HEK293 (cell line): ENCODE measurements around the gene SVIL.

Experiments
- CTCF ChIA-PET: fragments of 350-600 bp; formaldehyde crosslinking; extraction: SDS; loops from one replicate; lab custom pipeline; 2021; ENCODE audit warnings: antibody characterized with exemption; lab: Yijun Ruan, JAX
- POLR2A ChIA-PET: fragments of 300-600 bp; formaldehyde crosslinking; extraction: SDS; loops from one replicate; lab custom pipeline; 2020; ENCODE audit warnings: antibody characterized with exemption, inconsistent platforms; lab: Yijun Ruan, JAX
- H3K27ac ChIP-seq: fragments of 200-500 bp; sonication (Bioruptor generic); 2 replicates; pipeline ENCODE4 v1.5.1; 2014; ENCODE audit warnings: low read depth, low read length, control low read depth, inconsistent platforms; ENCODE audit errors: extremely low read depth
- H3K36me3 ChIP-seq, 2 experiments: fragments of 200-500 bp in 1 of 2; sonication (Bioruptor generic) in 1 of 2; 1 replicate in 1 of 2; 2 replicates in 1 of 2; pipeline ENCODE4 v1.5.1; 2014 to 2017; ENCODE audit warnings: inconsistent platforms in 2 of 2, low read length in 2 of 2; ENCODE audit not compliant: control insufficient read depth in 2 of 2, insufficient read depth in 1 of 2
- H3K4me1 ChIP-seq: fragments of 200-500 bp; sonication (Bioruptor generic); 2 replicates; pipeline ENCODE4 v1.5.1; 2014; ENCODE audit warnings: mild to moderate bottlenecking, low read length, inconsistent platforms; ENCODE audit not compliant: control insufficient read depth, insufficient read depth
- H3K4me3 ChIP-seq: 2 replicates; pipeline ENCODE4 v1.5.1; 2011; ENCODE audit warnings: low read depth, mild to moderate bottlenecking, control low read depth, low read length, moderate library complexity
- H3K9me3 ChIP-seq: fragments of 200-500 bp; sonication (Bioruptor generic); 2 replicates; pipeline ENCODE4 v1.5.1; 2014; ENCODE audit warnings: low read depth, low read length, inconsistent platforms; ENCODE audit not compliant: control insufficient read depth, insufficient read depth
- CTCF ChIP-seq: fragments of 450-650 bp; formaldehyde crosslinking; IDR thresholded peaks from 2 replicates; pipeline ENCODE4 v1.5.1; 2016; ENCODE audit warnings: missing biosample characterization, missing genetic modification characterization
- FEZF1 ChIP-seq: fragments of 450-650 bp; formaldehyde crosslinking; IDR thresholded peaks from 2 replicates; pipeline ENCODE4 v1.5.1; 2016; ENCODE audit warnings: missing biosample characterization, missing genetic modification characterization
- OSR2 ChIP-seq: fragments of 450-650 bp; formaldehyde crosslinking; IDR thresholded peaks from 2 replicates; pipeline ENCODE4 v1.5.1; 2016; ENCODE audit warnings: missing biosample characterization, missing genetic modification characterization
- PRDM6 ChIP-seq: fragments of 450-650 bp; formaldehyde crosslinking; IDR thresholded peaks from 2 replicates; pipeline ENCODE4 v1.5.1; 2017; ENCODE audit warnings: missing biosample characterization, missing genetic modification characterization
- SALL2 ChIP-seq: fragments of 450-650 bp; formaldehyde crosslinking; IDR thresholded peaks from 2 replicates; pipeline ENCODE4 v1.5.0; 2017; ENCODE audit warnings: missing biosample characterization, mild to moderate bottlenecking, missing genetic modification characterization, borderline replicate concordance
- SCRT1 ChIP-seq: fragments of 450-650 bp; formaldehyde crosslinking; IDR thresholded peaks from 2 replicates; pipeline ENCODE4 v1.5.1; 2016; ENCODE audit warnings: missing biosample characterization, missing genetic modification characterization, borderline replicate concordance
- ZFHX2 ChIP-seq: fragments of 450-650 bp; formaldehyde crosslinking; conservative IDR thresholded peaks from 2 replicates; pipeline ENCODE4 v1.5.1; 2016; ENCODE audit warnings: missing biosample characterization, missing genetic modification characterization
- ZNF114 ChIP-seq: fragments of 450-650 bp; formaldehyde crosslinking; IDR thresholded peaks from 2 replicates; pipeline ENCODE4 v1.5.0; 2017; ENCODE audit warnings: missing biosample characterization, missing genetic modification characterization
- ZNF140 ChIP-seq: fragments of 450-650 bp; formaldehyde crosslinking; IDR thresholded peaks from 2 replicates; pipeline ENCODE4 v1.5.1; 2016; ENCODE audit warnings: missing biosample characterization, missing genetic modification characterization
- ZNF146 ChIP-seq: fragments of 450-650 bp; formaldehyde crosslinking; IDR thresholded peaks from 2 replicates; pipeline ENCODE4 v1.5.1; 2016; ENCODE audit warnings: missing biosample characterization, missing genetic modification characterization
- ZNF157 ChIP-seq: fragments of 450-650 bp; formaldehyde crosslinking; IDR thresholded peaks from 2 replicates; pipeline ENCODE4 v1.5.1; 2016; ENCODE audit warnings: missing biosample characterization, missing genetic modification characterization
- ZNF2 ChIP-seq: fragments of 450-650 bp; formaldehyde crosslinking; IDR thresholded peaks from 2 replicates; pipeline ENCODE4 v1.5.1; 2016; ENCODE audit warnings: missing biosample characterization, missing genetic modification characterization
- ZNF248 ChIP-seq: fragments of 450-650 bp; formaldehyde crosslinking; IDR thresholded peaks from 2 replicates; pipeline ENCODE4 v1.5.1; 2017; ENCODE audit warnings: missing biosample characterization, missing genetic modification characterization
- ZNF302 ChIP-seq: fragments of 450-650 bp; formaldehyde crosslinking; IDR thresholded peaks from 2 replicates; pipeline ENCODE4 v1.5.1; 2016; ENCODE audit warnings: missing biosample characterization, missing genetic modification characterization, low read depth
- ZNF341 ChIP-seq: fragments of 450-650 bp; formaldehyde crosslinking; IDR thresholded peaks from 2 replicates; pipeline ENCODE4; 2016; ENCODE audit warnings: low read depth, missing biosample characterization, missing genetic modification characterization
- ZNF366 ChIP-seq: fragments of 450-650 bp; formaldehyde crosslinking; conservative IDR thresholded peaks from 2 replicates; pipeline ENCODE4 v1.5.1; 2016; ENCODE audit warnings: missing biosample characterization, missing genetic modification characterization
- ZNF394 ChIP-seq: fragments of 450-650 bp; formaldehyde crosslinking; IDR thresholded peaks from 2 replicates; pipeline ENCODE4 v1.5.1; 2016; ENCODE audit warnings: missing biosample characterization, missing genetic modification characterization, mild to moderate bottlenecking, moderate library complexity, borderline replicate concordance
- ZNF416 ChIP-seq: fragments of 450-650 bp; formaldehyde crosslinking; IDR thresholded peaks from 2 replicates; pipeline ENCODE4 v1.5.1; 2016; ENCODE audit warnings: missing biosample characterization, missing genetic modification characterization
- ZNF560 ChIP-seq: fragments of 450-650 bp; formaldehyde crosslinking; IDR thresholded peaks from 2 replicates; pipeline ENCODE4 v1.5.1; 2017; ENCODE audit warnings: missing biosample characterization, missing genetic modification characterization, borderline replicate concordance
- ZNF571 ChIP-seq: fragments of 450-650 bp; formaldehyde crosslinking; IDR thresholded peaks from 2 replicates; pipeline ENCODE4 v1.5.0; 2017; ENCODE audit warnings: missing biosample characterization, missing genetic modification characterization
- ZNF600 ChIP-seq: fragments of 450-650 bp; formaldehyde crosslinking; IDR thresholded peaks from 2 replicates; pipeline ENCODE4 v1.5.1; 2016; ENCODE audit warnings: missing biosample characterization, missing genetic modification characterization
- ZNF624 ChIP-seq: fragments of 450-650 bp; formaldehyde crosslinking; IDR thresholded peaks from 2 replicates; pipeline ENCODE4 v1.5.1; 2017; ENCODE audit warnings: missing biosample characterization, missing genetic modification characterization
- ZNF658 ChIP-seq: fragments of 450-650 bp; formaldehyde crosslinking; IDR thresholded peaks from 2 replicates; pipeline ENCODE4; 2016; ENCODE audit warnings: missing biosample characterization, missing genetic modification characterization
- ZNF664 ChIP-seq: fragments of 450-650 bp; formaldehyde crosslinking; IDR thresholded peaks from 2 replicates; pipeline ENCODE4 v1.5.1; 2016; ENCODE audit warnings: missing biosample characterization, missing genetic modification characterization
- ZNF692 ChIP-seq: fragments of 450-650 bp; formaldehyde crosslinking; IDR thresholded peaks from 2 replicates; pipeline ENCODE4 v1.5.1; 2016; ENCODE audit warnings: missing biosample characterization, missing genetic modification characterization
- ZNF747 ChIP-seq: fragments of 450-650 bp; formaldehyde crosslinking; IDR thresholded peaks from 2 replicates; pipeline ENCODE4 v1.5.1; 2016; ENCODE audit warnings: missing biosample characterization, missing genetic modification characterization
- ZNF768 ChIP-seq: fragments of 450-650 bp; formaldehyde crosslinking; IDR thresholded peaks from 2 replicates; pipeline ENCODE4 v1.5.1; 2018; ENCODE audit warnings: missing biosample characterization, mild to moderate bottlenecking, missing genetic modification characterization

Gene SVIL

GRCh38 chr10:29628912-29629526, 5.8 kb downstream of the SVIL start:
- TF ChIP-seq ZNF624 (no peak), OSR2 (tag by site-specific recombination) (no peak), SALL2 (tag by site-specific recombination) (no peak), ZNF560 (tag by site-specific recombination) (no peak), FEZF1 (tag by site-specific recombination) (no peak)
- Histone ChIP-seq H3K27ac (no peak overlapping the region), H3K4me1 (peaks cover 11% of the 10 kb centered on the region), H3K4me3 (no peak overlapping the region), H3K9me3 (no peaks in the 10 kb centered on the region), H3K36me3 (no peaks in the 10 kb centered on the region)
- ChIA-PET POLR2A (no interaction called here), CTCF (interaction anchor here (0.9 to 1.2 kb wide), 3 partner anchors 18 to 107 kb away, joined by 3 read pairs; no protein-coding TSS in a partner anchor)

- TF ChIP-seq ZNF366 (tag by site-specific recombination) (no peak), ZNF157 (tag by site-specific recombination) (no peak), ZNF114 (tag by site-specific recombination) (no peak), ZNF416 (no peak), ZNF341 (no peak), ZNF664 (tag by site-specific recombination) (no peak), SCRT1 (tag by site-specific recombination) (no peak), ZNF2 (tag by site-specific recombination) (no peak), ZNF571 (tag by site-specific recombination) (no peak), ZNF600 (tag by site-specific recombination) (no peak), ZNF248 (tag by site-specific recombination) (no peak)
- no peak overlapping the region for H3K4me3 ChIP-seq
- ChIA-PET CTCF (interaction anchor here (0.7 to 1.2 kb wide), 2 partner anchors 17 to 248 kb away, joined by 3 read pairs; no protein-coding TSS in a partner anchor), POLR2A (no interaction called here)
- peaks cover 8% of the 10 kb centered on the region; the same call in 1 of the 2 replicates for H3K4me1 ChIP-seq
- H3K27ac ChIP-seq, result no peak overlapping the region
- H3K9me3 ChIP-seq, result no peaks in the 10 kb centered on the region
- no peaks in the 10 kb centered on the region for H3K36me3 ChIP-seq
These were observed 6.5 kb downstream of the SVIL start for GRCh38 chr10:29628311-29628710.

GRCh38 chr10:29627201-29628132, 7.3 kb downstream of the SVIL start:
- Histone ChIP-seq H3K4me1 (peaks cover 9% of the 10 kb centered on the region), H3K27ac (no peak overlapping the region), H3K36me3 (no peaks in the 10 kb centered on the region), H3K9me3 (no peaks in the 10 kb centered on the region), H3K4me3 (no peak overlapping the region)
- ChIA-PET POLR2A (interaction anchor here (0.6 kb wide), 1 partner anchor 683 kb away, joined by 5 read pairs; no protein-coding TSS in a partner anchor), CTCF (interaction anchor here (0.7 to 1.2 kb wide), 2 partner anchors 16 to 124 kb away, joined by 3 read pairs; no protein-coding TSS in a partner anchor)
- TF ChIP-seq ZNF692 (tag by site-specific recombination), result no peak
- no peak for TF ChIP-seq ZNF658 (tag by site-specific recombination)
- TF ChIP-seq ZNF747 (tag by site-specific recombination), result no peak
- no peak for TF ChIP-seq ZNF302 (tag by site-specific recombination)
- TF ChIP-seq CTCF (tag by site-specific recombination), result no peak
- no peak for TF ChIP-seq ZFHX2 (tag by site-specific recombination)
- no peak for TF ChIP-seq ZNF394 (tag by site-specific recombination)
- no peak for TF ChIP-seq ZNF140 (tag by site-specific recombination)
- TF ChIP-seq ZNF624, result no peak
- peak; percentile 56; the same call in 1 of the 2 replicates for TF ChIP-seq ZNF768
- TF ChIP-seq ZNF146 (tag by site-specific recombination), result no peak
- 0 out of 2 replicates have a peak, but pooled peaks have one; percentile 10 for TF ChIP-seq PRDM6 (tag by site-specific recombination)
